GM23338 (cell line): ENCODE data around the gene DMRT2. TPM values are rescaled to one million over a fixed set of nuclear protein-coding genes. Genes with fewer than 3 reads are reported as not detected.

ENCODE experiments used
- CREB1 ChIP-seq: fragments of 250-450 bp; sonication (Bioruptor Pico); IDR thresholded peaks from 2 replicates; pipeline ENCODE4 v1.5.0; 2020; ENCODE audit warnings: low read depth, mild to moderate bottlenecking, moderate library complexity
- ETS1 ChIP-seq: IDR thresholded peaks from 2 replicates; pipeline ENCODE4 v1.6.1; 2016; ENCODE audit warnings: antibody characterized with exemption
- EZH2phosphoT487 ChIP-seq: fragments of 200-600 bp; sonication (generic); IDR thresholded peaks from one replicate; pipeline ENCODE4 v1.8.1; 2018; ENCODE audit warnings: antibody characterized with exemption; ENCODE audit not compliant: unreplicated experiment
- JUNB ChIP-seq: IDR thresholded peaks from one replicate; pipeline ENCODE4 v1.6.1; 2016; ENCODE audit warnings: antibody characterized with exemption; ENCODE audit not compliant: unreplicated experiment
- POLR2AphosphoS5 ChIP-seq: IDR thresholded peaks from 2 replicates; pipeline ENCODE4 v1.6.1; 2016; ENCODE audit warnings: antibody characterized with exemption, low read depth
- ZNF114 ChIP-seq: fragments of 250-450 bp; sonication (Bioruptor Pico); IDR thresholded peaks from 2 replicates; pipeline ENCODE4 v1.5.0; 2020; ENCODE audit warnings: mild to moderate bottlenecking, moderate library complexity
- ZNF462 ChIP-seq: fragments of 250-450 bp; sonication (Bioruptor Pico); IDR thresholded peaks from 2 replicates; pipeline ENCODE4 v1.5.0; 2020; ENCODE audit warnings: mild to moderate bottlenecking, moderate library complexity
- polyA plus RNA-seq: library from polyadenylated mRNA; unstranded; fragments of >200 nt; fragmentation: Nextera tagmentation; extraction: Ambion mirVana; gene quantifications from 2 replicates; pipeline ENCODE4 v1.2.1, GENCODE V29; 2016
- total RNA-seq: library from RNA; depleted of rRNA; stranded (reverse); fragments of >200 nt; shearing (Covaris generic); gene quantifications from 2 replicates; pipeline ENCODE4 v1.2.3, GENCODE V29; 2014
- TF ChIP-seq, protein P1 (sequence below), 2 experiments: fragments of 200-600 bp in 1 of 2; sonication (generic) in 1 of 2; conservative IDR thresholded peaks; 2 replicates each; pipeline versions ENCODE4 v1.5.1 to v1.6.1; 2016 to 2017; ENCODE audit warnings: antibody characterized with exemption in 2 of 2, low read depth in 2 of 2, mild to moderate bottlenecking in 2 of 2, moderate library complexity in 1 of 2

The DMRT2 gene
- total and polyA plus RNA-seq, 2 experiments from 2014 or later = not detected

DNA sequence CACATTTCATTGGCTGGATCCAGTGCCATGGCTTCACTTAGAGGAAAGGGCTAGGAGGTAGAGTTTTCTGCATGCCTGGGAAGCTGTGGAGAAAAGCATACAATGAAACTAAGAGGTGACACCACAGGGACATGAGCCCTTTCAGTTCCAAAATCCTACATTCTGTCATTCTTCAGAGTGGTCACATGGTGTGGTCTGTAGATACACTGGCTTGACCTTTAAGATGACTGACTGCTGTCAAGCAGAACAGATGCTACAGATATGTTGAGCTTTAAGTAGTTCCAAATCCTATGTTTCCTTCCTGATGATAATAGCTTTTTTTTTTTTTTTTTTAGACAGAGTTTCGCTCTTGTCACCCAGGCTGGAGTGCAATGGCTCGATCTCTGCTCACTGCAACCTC lies 47.5 kb upstream of the DMRT2 start (continued):
- TF ChIP-seq ZNF462 (no peak), ETS1 (no peak), POLR2AphosphoS5 (no peak), EZH2phosphoT487 (no peak), CREB1 (no peak), ZNF114 (no peak), JUNB (no peak)
- TF ChIP-seq, protein P1, sequence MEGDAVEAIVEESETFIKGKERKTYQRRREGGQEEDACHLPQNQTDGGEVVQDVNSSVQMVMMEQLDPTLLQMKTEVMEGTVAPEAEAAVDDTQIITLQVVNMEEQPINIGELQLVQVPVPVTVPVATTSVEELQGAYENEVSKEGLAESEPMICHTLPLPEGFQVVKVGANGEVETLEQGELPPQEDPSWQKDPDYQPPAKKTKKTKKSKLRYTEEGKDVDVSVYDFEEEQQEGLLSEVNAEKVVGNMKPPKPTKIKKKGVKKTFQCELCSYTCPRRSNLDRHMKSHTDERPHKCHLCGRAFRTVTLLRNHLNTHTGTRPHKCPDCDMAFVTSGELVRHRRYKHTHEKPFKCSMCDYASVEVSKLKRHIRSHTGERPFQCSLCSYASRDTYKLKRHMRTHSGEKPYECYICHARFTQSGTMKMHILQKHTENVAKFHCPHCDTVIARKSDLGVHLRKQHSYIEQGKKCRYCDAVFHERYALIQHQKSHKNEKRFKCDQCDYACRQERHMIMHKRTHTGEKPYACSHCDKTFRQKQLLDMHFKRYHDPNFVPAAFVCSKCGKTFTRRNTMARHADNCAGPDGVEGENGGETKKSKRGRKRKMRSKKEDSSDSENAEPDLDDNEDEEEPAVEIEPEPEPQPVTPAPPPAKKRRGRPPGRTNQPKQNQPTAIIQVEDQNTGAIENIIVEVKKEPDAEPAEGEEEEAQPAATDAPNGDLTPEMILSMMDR (conservative IDR thresholded peaks at IDR 0.05; ENCODE audit: low read depth in 2 of 2) = no peak
